Stimulated activated CD8-positive, alpha-beta memory T cell treated with anti-CD3 and anti-CD28 coated beads, Interleukin-12 subunit alpha, Interleukin-12 subunit beta, amount 100 ng/mL, for 24 hours (primary cell): Measurements from ENCODE around the gene SIGLEC5.
"Not testable (repeated sequence)": the region's sequence is repeated elsewhere in the genome, so short reads cannot be mapped to it uniquely, and the experiment has no call there.

Source experiments
- DNase-seq: peaks from one replicate; pipeline ENCODE4 v3.0.0-alpha.2; 2020; ENCODE audit errors: extremely low read depth

SIGLEC5 gene

GRCh38 chr19:51630315-51630714 is at the start of gene SIGLEC5:
SIGLEC5 (minus strand) TSS chr19:51630401; CDS start chr19:51630335, 66 bp downstream.
- DNase-seq: not testable (repeated sequence)

- DNase-seq: no peak
These were observed 46.4 kb upstream of the SIGLEC5 start for GRCh38 chr19:51676566-51677083.

- DNase-seq: not testable (repeated sequence)
These were observed 45.8 kb upstream of the SIGLEC5 start for GRCh38 chr19:51675911-51676565.

GRCh38 chr19:51668216-51668615 is 38.0 kb upstream of the SIGLEC5 start:
- DNase-seq: no peak

GRCh38 chr19:51664997-51665396 is 34.8 kb upstream of the SIGLEC5 start:
- DNase-seq: no peak

- no peak for DNase-seq
These were observed 33.9 kb upstream of the SIGLEC5 start for GRCh38 chr19:51664131-51664530.

GRCh38 chr19:51663650-51664049 is 33.4 kb upstream of the SIGLEC5 start:
- DNase-seq: no peak

- peak; percentile 16 for DNase-seq
These were observed 30.9 kb upstream of the SIGLEC5 start for GRCh38 chr19:51660975-51661600.

GRCh38 chr19:51654783-51655182 is 24.6 kb upstream of the SIGLEC5 start:
- no peak for DNase-seq

- no peak for DNase-seq
These were observed 23.0 kb upstream of the SIGLEC5 start for GRCh38 chr19:51653162-51653561.

GRCh38 chr19:51652266-51652665 is 22.1 kb upstream of the SIGLEC5 start:
- no peak for DNase-seq

- no peak for DNase-seq
These were observed 21.1 kb upstream of the SIGLEC5 start for GRCh38 chr19:51651216-51651846.

GRCh38 chr19:51647318-51647717 is 17.1 kb upstream of the SIGLEC5 start:
- DNase-seq: no peak

GRCh38 chr19:51646730-51647129 is 16.5 kb upstream of the SIGLEC5 start, which contains the start of gene SIGLEC14:
SIGLEC14 (minus strand) TSS chr19:51646825; CDS start chr19:51646759, 66 bp downstream.
- not testable (repeated sequence) for DNase-seq

GRCh38 chr19:51644636-51645271 is 14.6 kb upstream of the SIGLEC5 start:
- no peak for DNase-seq

- no peak for DNase-seq
These were observed 11.4 kb upstream of the SIGLEC5 start for GRCh38 chr19:51641648-51642047.

GRCh38 chr19:51640386-51640785 is 10.2 kb upstream of the SIGLEC5 start:
- DNase-seq: no peak

GRCh38 chr19:51639916-51640315 is 9.7 kb upstream of the SIGLEC5 start:
- DNase-seq: no peak

GRCh38 chr19:51637362-51637978 is 7.3 kb upstream of the SIGLEC5 start:
- no peak for DNase-seq

- DNase-seq: no peak
These were observed 1.9 kb upstream of the SIGLEC5 start for GRCh38 chr19:51632126-51632525.

GRCh38 chr19:51628153-51628939 is 1.9 kb downstream of the SIGLEC5 start:
- no peak for DNase-seq
